Natural killer cell (primary cell): ENCODE measurements around the gene ATP5ME. TPM values are rescaled to one million over a fixed set of nuclear protein-coding genes. Genes with fewer than 3 reads are reported as not detected.
A peak's percentile ranks its signal among the peaks of the same experiment; 100 is the strongest.
"Not testable (repeated sequence)": the region's sequence is repeated elsewhere in the genome, so short reads cannot be mapped to it uniquely, and the experiment has no call there.

Source experiments
- ATAC-seq, 3 donors: fragments of 150-1000 bp in 2 of 3; fragments of 200-7000 bp in 1 of 3; cut with Tn5 transposase; 1 replicate in 1 of 3; 2 replicates in 2 of 3; pipeline ENCODE4 v1.10.0; 2021; ENCODE audit warnings: mild to moderate bottlenecking in 2 of 3, moderate library complexity in 2 of 3
- DNase-seq, 2 donors: peaks; one replicate each; pipeline versions ENCODE4 v3.0.0 to v3.0.0-alpha.2; 2013 to 2021; ENCODE audit warnings: mixed read lengths in 1 of 2
- H3K27ac ChIP-seq: one replicate; pipeline ENCODE4 v1.5.1; 2013; ENCODE audit warnings: mild to moderate bottlenecking, low read length
- H3K27me3 ChIP-seq: one replicate; pipeline ENCODE4 v1.6.1; 2013; ENCODE audit warnings: low read length; ENCODE audit not compliant: control insufficient read depth, insufficient read depth
- H3K36me3 ChIP-seq: one replicate; pipeline ENCODE4 v1.6.1; 2013; ENCODE audit warnings: low read length; ENCODE audit not compliant: control insufficient read depth, insufficient read depth
- H3K4me1 ChIP-seq: one replicate; pipeline ENCODE4 v1.6.1; 2013; ENCODE audit warnings: low read length; ENCODE audit not compliant: control insufficient read depth, insufficient read depth
- H3K4me3 ChIP-seq: one replicate; pipeline ENCODE4 v1.5.1; 2013; ENCODE audit warnings: low read length
- H3K9me3 ChIP-seq: one replicate; pipeline ENCODE4 v1.6.1; 2013; ENCODE audit warnings: low read length; ENCODE audit not compliant: control insufficient read depth, insufficient read depth
- H3K27ac Mint-ChIP-seq, 2 donors: one replicate each; pipeline ENCODE4 v1.8.0; 2022; ENCODE audit warnings: mild to moderate bottlenecking in 2 of 2, mixed read lengths in 2 of 2, moderate library complexity in 1 of 2
- H3K27me3 Mint-ChIP-seq, 2 donors: one replicate each; pipeline ENCODE4 v1.8.0; 2022; ENCODE audit warnings: low read depth in 2 of 2, mixed read lengths in 2 of 2
- H3K36me3 Mint-ChIP-seq: one replicate; pipeline ENCODE4 v1.8.0; 2022; ENCODE audit warnings: mixed read lengths
- H3K4me1 Mint-ChIP-seq, 2 donors: one replicate each; pipeline ENCODE4 v1.8.0; 2022; ENCODE audit warnings: mixed read lengths in 2 of 2
- H3K4me3 Mint-ChIP-seq: one replicate; pipeline ENCODE4 v1.8.0; 2022; ENCODE audit warnings: mild to moderate bottlenecking, moderate library complexity, mixed read lengths
- H3K9me3 Mint-ChIP-seq, 2 donors: one replicate each; pipeline ENCODE4 v1.8.0; 2022; ENCODE audit warnings: mixed read lengths in 2 of 2
- CTCF ChIP-seq: fragments of 200-600 bp; IDR thresholded peaks from one replicate; pipeline ENCODE4 v1.8.0; 2022; ENCODE audit warnings: antibody characterized with exemption
- WGBS: methylation state at CpG from one replicate; pipeline ENCODE4 v1.1.7; 2013; ENCODE audit warnings: missing lambda C conversion rate; ENCODE audit not compliant: insufficient coverage; 5-methylcytosine and 5-hydroxymethylcytosine counted together
- intact Hi-C: fragments of 100-400 bp; cut with micrococcal nuclease; formaldehyde crosslinking; loops from one replicate; pipeline ENCODE4 v1.14.2; 2022
- total RNA-seq, 4 donors: library from RNA; stranded (reverse); fragments of 120-200 nt in 1 of 4; gene quantifications; one replicate each; pipeline versions ENCODE4 v1.2.3 to v1.2.4, GENCODE V29; 2013 to 2022

ATP5ME gene
- total RNA-seq, 3 donors from 2014 or later (not counting 1 experiment from before 2014, with no cell fraction given): 114 to 140 (median 136) TPM

- peaks cover 13 to 47% of the 10 kb centered on the region in 2 donors for H3K4me1 Mint-ChIP-seq
- DNase-seq (no peak), ATAC-seq (no peak)
- H3K36me3 Mint-ChIP-seq: no peaks in the 10 kb centered on the region
- Histone ChIP-seq H3K36me3 (no peaks in the 10 kb centered on the region), H3K27ac (no peak overlapping the region), H3K4me3 (no peak overlapping the region), H3K9me3 (no peaks in the 10 kb centered on the region), H3K27me3 (no peaks in the 10 kb centered on the region), H3K4me1 (peaks cover 35% of the 10 kb centered on the region)
- intact Hi-C loops: loop anchor here (5.0 kb wide), 1 partner anchor 74 kb away; no protein-coding TSS in a partner anchor
- WGBS: 93% methylated on average over 6 of the region's 6 CpGs
- H3K27me3 Mint-ChIP-seq: no peaks in the 10 kb centered on the region
- TF ChIP-seq CTCF: no peak
- peak overlapping the region in 1 of 2 donors; percentile 10 for H3K27ac Mint-ChIP-seq
- no peak overlapping the region for H3K4me3 Mint-ChIP-seq
- H3K9me3 Mint-ChIP-seq: no peaks in the 10 kb centered on the region
Measured at GRCh38 chr4:708631-708933, 34.5 kb upstream of the ATP5ME start.

DNA sequence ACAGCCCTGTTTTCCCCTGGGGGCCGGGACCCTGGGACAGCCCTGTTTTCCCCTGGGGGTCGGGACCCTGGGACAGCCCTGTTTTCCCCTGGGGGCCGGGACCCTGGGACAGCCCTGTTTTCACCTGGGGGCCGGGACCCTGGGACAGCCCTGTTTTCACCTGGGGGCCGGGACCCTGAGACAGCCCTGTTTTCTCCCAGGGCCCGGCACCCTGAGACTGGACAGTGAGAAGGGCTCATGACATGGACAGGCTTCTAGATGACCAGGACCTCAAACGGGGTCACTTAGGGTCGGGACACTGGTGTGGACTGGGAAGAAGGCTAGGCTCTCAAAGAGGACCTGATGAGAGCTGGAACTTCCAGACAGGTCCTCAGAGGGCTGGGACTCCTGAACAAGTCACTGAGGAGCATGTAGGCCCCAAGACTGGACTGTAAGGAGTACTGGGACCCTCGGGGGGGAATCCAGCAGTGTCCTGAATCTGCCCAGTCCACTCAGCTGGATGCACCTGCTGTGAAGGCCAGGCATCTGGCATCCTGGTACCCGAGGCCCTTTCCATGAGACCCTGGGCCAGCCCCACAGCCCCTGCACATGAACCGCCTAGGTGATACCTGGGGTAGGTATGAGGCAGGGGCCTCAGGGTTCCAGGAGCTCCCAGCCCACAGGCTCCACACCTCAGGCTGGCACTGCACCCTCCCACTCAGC, 34.0 kb upstream of the ATP5ME start:
- ATAC-seq: no peak
- WGBS: 93% methylated on average over 11 of the region's 11 CpGs
- peaks cover 13 to 43% of the 10 kb centered on the region in 2 donors for H3K4me1 Mint-ChIP-seq
- peak overlapping the region in 1 of 2 donors; percentile 10 for H3K27ac Mint-ChIP-seq
- H3K27ac ChIP-seq: no peak overlapping the region
- DNase-seq: no peak
- H3K9me3 ChIP-seq: no peaks in the 10 kb centered on the region
- no peaks in the 10 kb centered on the region for H3K36me3 ChIP-seq
- no peaks in the 10 kb centered on the region for H3K9me3 Mint-ChIP-seq
- no peaks in the 10 kb centered on the region for H3K27me3 Mint-ChIP-seq
- intact Hi-C loops: loop anchor here (5.0 kb wide), 1 partner anchor 74 kb away; no protein-coding TSS in a partner anchor
- no peak overlapping the region for H3K4me3 ChIP-seq
- H3K36me3 Mint-ChIP-seq: no peaks in the 10 kb centered on the region
- no peak overlapping the region for H3K4me3 Mint-ChIP-seq
- H3K4me1 ChIP-seq: peaks cover 34% of the 10 kb centered on the region
- TF ChIP-seq CTCF: no peak
- H3K27me3 ChIP-seq: no peaks in the 10 kb centered on the region

- Histone ChIP-seq H3K27ac (no peak overlapping the region), H3K4me3 (no peak overlapping the region), H3K9me3 (no peaks in the 10 kb centered on the region), H3K4me1 (peaks cover 32% of the 10 kb centered on the region), H3K36me3 (no peaks in the 10 kb centered on the region), H3K27me3 (no peaks in the 10 kb centered on the region)
- Mint-ChIP-seq H3K27ac (peak overlapping the region in 1 of 2 donors; percentile 63), H3K9me3 (no peaks in the 10 kb centered on the region), H3K4me1 (peaks cover 13 to 38% of the 10 kb centered on the region in 2 donors), H3K36me3 (no peaks in the 10 kb centered on the region), H3K27me3 (no peaks in the 10 kb centered on the region), H3K4me3 (peak overlapping the region; percentile 31)
- no peak for DNase-seq
- no peak for ATAC-seq
- 89% methylated on average over 21 of the region's 21 CpGs for WGBS
- no peak for TF ChIP-seq CTCF
- intact Hi-C loops: loop anchor here (5.0 kb wide), 1 partner anchor 75 kb away; no protein-coding TSS in a partner anchor
Measured at GRCh38 chr4:706834-707598, 32.9 kb upstream of the ATP5ME start.

DNA sequence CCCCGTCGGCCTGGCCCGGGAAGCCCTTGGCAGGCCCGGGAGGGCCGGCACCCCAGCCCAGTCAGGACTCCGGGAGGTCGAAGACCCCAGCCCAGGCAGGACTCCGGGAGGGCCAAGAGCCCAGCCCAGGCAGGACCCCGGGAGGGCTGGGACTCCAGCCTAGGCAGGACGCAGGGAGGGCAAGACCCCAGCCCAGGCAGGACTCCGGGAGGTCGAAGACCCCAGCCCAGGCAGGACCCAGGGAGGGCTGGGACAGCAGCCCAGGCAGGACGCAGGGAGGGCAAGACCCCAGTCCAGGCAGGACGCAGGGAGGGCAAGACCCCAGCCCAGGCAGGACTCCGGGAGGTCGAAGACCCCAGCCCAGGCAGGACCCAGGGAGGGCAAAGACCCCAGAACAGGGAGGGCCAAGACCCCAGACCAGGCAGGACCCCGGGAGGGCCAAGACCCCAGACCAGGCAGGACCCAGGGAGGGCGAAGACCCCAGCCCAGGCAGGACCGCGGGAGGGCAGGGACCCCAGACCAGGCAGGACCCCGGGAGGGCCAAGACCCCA, 32.1 kb upstream of the ATP5ME start:
- 6% methylated on average over 21 of the region's 21 CpGs for WGBS
- H3K36me3 ChIP-seq, DNase-seq, ATAC-seq, H3K9me3 ChIP-seq, H3K27me3 ChIP-seq, H3K36me3 Mint-ChIP-seq, H3K9me3 Mint-ChIP-seq, H3K4me3 Mint-ChIP-seq, H3K27me3 Mint-ChIP-seq: not testable (repeated sequence)
- intact Hi-C loops: loop anchor here (5.0 kb wide), 1 partner anchor 76 kb away; no protein-coding TSS in a partner anchor
- H3K4me1 Mint-ChIP-seq: peaks cover 13 to 38% of the 10 kb centered on the region in 2 donors
- H3K27ac Mint-ChIP-seq: peak overlapping the region in 1 of 2 donors; percentile 91
- H3K4me3 ChIP-seq: peak overlapping the region; percentile 56
- H3K27ac ChIP-seq: peak overlapping the region; percentile 70
- peaks cover 32% of the 10 kb centered on the region for H3K4me1 ChIP-seq
